Posterior cingulate gyrus (tissue), 11 donors: ENCODE data around the gene ATPAF1.
"Not testable (repeated sequence)": the region's sequence is repeated elsewhere in the genome, so short reads cannot be mapped to it uniquely, and the experiment has no call there.

Source experiments
- DNase-seq, 10 donors: peaks; one replicate each; pipeline versions ENCODE4 v3.0.0 to v3.0.0-alpha.2; 2020 to 2021; ENCODE audit warnings: mixed read lengths in 3 of 10
- intact Hi-C: fragments of 100-400 bp; cut with DNase I; formaldehyde crosslinking; loops from one replicate; pipeline ENCODE4 v1.15.1; 2023

The ATPAF1 gene

GRCh38 chr1:46682064-46682463, 13.9 kb upstream of the ATPAF1 start:
- DNase-seq: no peak
- intact Hi-C loops: no loop called here

GRCh38 chr1:46681333-46682034, 13.3 kb upstream of the ATPAF1 start:
- intact Hi-C loops: no loop called here
- no peak for DNase-seq

- intact Hi-C loops: no loop called here
- DNase-seq: no peak
These were observed 11.8 kb upstream of the ATPAF1 start for GRCh38 chr1:46679789-46680573.

GRCh38 chr1:46677339-46677738, 9.2 kb upstream of the ATPAF1 start:
- intact Hi-C loops: no loop called here
- no peak for DNase-seq

- DNase-seq: no peak
These were observed 8.4 kb upstream of the ATPAF1 start for GRCh38 chr1:46676531-46676930.

GRCh38 chr1:46675549-46676314, 7.6 kb upstream of the ATPAF1 start:
- no peak for DNase-seq
- intact Hi-C loops: no loop called here

More at GRCh38 chr1:46676531-46676930, 8.4 kb upstream of the ATPAF1 start:
- intact Hi-C loops: no loop called here

GRCh38 chr1:46673749-46674182, 5.6 kb upstream of the ATPAF1 start:
- no peak for DNase-seq
- intact Hi-C loops: no loop called here

GRCh38 chr1:46672696-46673095, 4.5 kb upstream of the ATPAF1 start:
- DNase-seq: no peak
- intact Hi-C loops: no loop called here

- DNase-seq: no peak
- intact Hi-C loops: no loop called here
These were observed 3.4 kb upstream of the ATPAF1 start, which contains the start of gene TEX38 for GRCh38 chr1:46671554-46671953. TEX38 (plus strand) TSS chr1:46671854; CDS start chr1:46671935, 81 bp downstream.

- DNase-seq: no peak
- intact Hi-C loops: no loop called here
These were observed 2.0 kb upstream of the ATPAF1 start for GRCh38 chr1:46670134-46670533.

GRCh38 chr1:46665983-46666382, 2.2 kb downstream of the ATPAF1 start:
- intact Hi-C loops: loop anchor here (10.0 kb wide), 1 partner anchor 61 kb away; the partner anchor contains the start of gene MKNK1
- no peak for DNase-seq

- intact Hi-C loops: loop anchor here (10.0 kb wide), 1 partner anchor 58 kb away; the partner anchor contains the start of gene MKNK1
These were observed 5.2 kb downstream of the ATPAF1 start for GRCh38 chr1:46662919-46663318.

GRCh38 chr1:46660116-46660515, 8.0 kb downstream of the ATPAF1 start:
- intact Hi-C loops: loop anchor here (10.0 kb wide), 1 partner anchor 55 kb away; the partner anchor contains the start of gene MKNK1
- DNase-seq: not testable (repeated sequence)

More at GRCh38 chr1:46662919-46663318, 5.2 kb downstream of the ATPAF1 start:
- not testable (repeated sequence) for DNase-seq

- DNase-seq: no peak
- intact Hi-C loops: no loop called here
These were observed 8.8 kb downstream of the ATPAF1 start for GRCh38 chr1:46659307-46659870.

- intact Hi-C loops: no loop called here
- DNase-seq: no peak
These were observed 10.4 kb downstream of the ATPAF1 start for GRCh38 chr1:46657775-46658174.

- intact Hi-C loops: no loop called here
These were observed 11.5 kb downstream of the ATPAF1 start for GRCh38 chr1:46656643-46657042.

GRCh38 chr1:46655848-46656247, 12.3 kb downstream of the ATPAF1 start:
- intact Hi-C loops: no loop called here
- DNase-seq: no peak

More at GRCh38 chr1:46656643-46657042, 11.5 kb downstream of the ATPAF1 start:
- DNase-seq: no peak

- intact Hi-C loops, DNase-seq: not testable (repeated sequence)
These were observed 13.5 kb downstream of the ATPAF1 start for GRCh38 chr1:46654698-46655097.

GRCh38 chr1:46654012-46654411, 14.2 kb downstream of the ATPAF1 start:
- DNase-seq: no peak
- intact Hi-C loops: no loop called here

- intact Hi-C loops: no loop called here
- no peak for DNase-seq
These were observed 14.7 kb downstream of the ATPAF1 start for GRCh38 chr1:46653405-46653958.
